GM18502 (cell line): ENCODE measurements around the gene OSBPL6.
"Not testable (repeated sequence)": the region's sequence is repeated elsewhere in the genome, so short reads cannot be mapped to it uniquely, and the experiment has no call there.

ENCODE experiments used
- ATAC-seq: cut with Tn5 transposase; IDR thresholded peaks from one replicate; pipeline ENCODE4 v1.9.1; 2021; ENCODE audit warnings: mild to moderate bottlenecking; ENCODE audit not compliant: unreplicated experiment, poor library complexity

Gene OSBPL6

GRCh38 chr2:178330175-178331017, 136.1 kb downstream of the OSBPL6 start:
- no peak for ATAC-seq

- no peak for ATAC-seq
Observed at GRCh38 chr2:178331474-178332432, 137.4 kb downstream of the OSBPL6 start.

- no peak for ATAC-seq
Observed at GRCh38 chr2:178333851-178334250, 139.5 kb downstream of the OSBPL6 start.

- ATAC-seq, result no peak
Observed at GRCh38 chr2:178335230-178335629, 140.9 kb downstream of the OSBPL6 start.

GRCh38 chr2:178344121-178344520, 149.8 kb downstream of the OSBPL6 start:
- no peak for ATAC-seq

GRCh38 chr2:178345951-178346350, 151.6 kb downstream of the OSBPL6 start:
- ATAC-seq, result no peak

- ATAC-seq, result no peak
Observed at GRCh38 chr2:178350051-178350450, 155.7 kb downstream of the OSBPL6 start.

- ATAC-seq, result not testable (repeated sequence)
Observed at GRCh38 chr2:178357704-178358103, 163.4 kb downstream of the OSBPL6 start.

- no peak for ATAC-seq
Observed at GRCh38 chr2:178359192-178359912, 165.0 kb downstream of the OSBPL6 start.

- ATAC-seq, result no peak
Observed at GRCh38 chr2:178361588-178361987, 167.3 kb downstream of the OSBPL6 start.

- ATAC-seq, result no peak
Observed at GRCh38 chr2:178363252-178363651, 168.9 kb downstream of the OSBPL6 start.

GRCh38 chr2:178365116-178365515, 170.8 kb downstream of the OSBPL6 start:
- no peak for ATAC-seq

- ATAC-seq, result no peak
Observed at GRCh38 chr2:178366412-178366811, 172.1 kb downstream of the OSBPL6 start.

- no peak for ATAC-seq
Observed at GRCh38 chr2:178367344-178367743, 173.0 kb downstream of the OSBPL6 start.

GRCh38 chr2:178374865-178375264, 180.6 kb downstream of the OSBPL6 start:
- no peak for ATAC-seq

- ATAC-seq, result no peak
Observed at GRCh38 chr2:178377046-178377445, 182.7 kb downstream of the OSBPL6 start.

GRCh38 chr2:178379162-178380004, 185.1 kb downstream of the OSBPL6 start:
- ATAC-seq, result no peak

GRCh38 chr2:178380763-178381162, 186.5 kb downstream of the OSBPL6 start:
- no peak for ATAC-seq

GRCh38 chr2:178383718-178384117, 189.4 kb downstream of the OSBPL6 start:
- no peak for ATAC-seq
